GM12878 (cell line): Measurements from ENCODE around the gene CDC42EP3. TPM values are rescaled to one million over a fixed set of nuclear protein-coding genes. Genes with fewer than 3 reads are reported as not detected.

Source experiments
- ATAC-seq: fragments of 200-7000 bp; cut with Tn5 transposase; 3 replicates; pipeline ENCODE4 v1.9.1; 2020; ENCODE audit warnings: mild to moderate bottlenecking, moderate library complexity
- BruUV-seq: library from RNA; stranded (reverse); fragments of 400-500 nt; replicated peaks from 2 replicates; lab custom pipeline; 2021; lab: Mats Ljungman, UMichigan
- CTCF ChIA-PET: fragments of 300-600 bp; sonication (Branson Sonifier 250); formaldehyde crosslinking; extraction: SDS; loops from one replicate; lab custom pipeline; 2021; ENCODE audit warnings: inconsistent platforms; lab: Yijun Ruan, JAX
- POLR2A ChIA-PET: fragments of 350-600 bp; formaldehyde crosslinking; extraction: SDS; loops from one replicate; lab custom pipeline; 2021; ENCODE audit warnings: inconsistent platforms; lab: Charles Lee
- RAD21 ChIA-PET: fragments of 300-600 bp; sonication (Branson Sonifier 250); formaldehyde crosslinking; loops from one replicate; lab custom pipeline; 2023; ENCODE audit warnings: antibody characterized with exemption; ENCODE audit not compliant: unreplicated experiment; lab: Charles Lee
- SMC1A ChIA-PET: fragments of 300-600 bp; sonication (Branson Sonifier 250); formaldehyde crosslinking; loops from one replicate; lab custom pipeline; 2023; ENCODE audit not compliant: unreplicated experiment, uncharacterized antibody; lab: Charles Lee
- DNase-seq: peaks from one replicate; pipeline ENCODE4 v3.0.0-alpha.2; 2011; ENCODE audit warnings: low read depth, low spot score
- FAIRE-seq: peaks from 3 replicates; lab custom pipeline; 2011; peaks lifted over from hg19 to GRCh38; lab: Jason Lieb, UNC
- H2AFZ ChIP-seq: 2 replicates; pipeline ENCODE4 v1.6.0; 2011; ENCODE audit warnings: low read depth, low read length, control low read depth; ENCODE audit not compliant: control insufficient read depth
- H3K27ac ChIP-seq: 2 replicates; pipeline ENCODE4 v1.5.1; 2011; ENCODE audit warnings: control low read depth; ENCODE audit not compliant: control insufficient read depth, insufficient read depth
- H3K27me3 ChIP-seq, 2 experiments: replicated peaks in 1 of 2; 2 replicates each; pipeline versions ENCODE4 v1.6.0 to v1.6.1; 2011; ENCODE audit warnings: low read length in 1 of 2; ENCODE audit not compliant: control insufficient read depth in 2 of 2, insufficient read depth in 2 of 2
- H3K36me3 ChIP-seq, 2 experiments: 2 replicates each; pipeline ENCODE4 v1.5.1; 2011; ENCODE audit warnings: low read length in 1 of 2; ENCODE audit not compliant: control insufficient read depth in 2 of 2, insufficient read depth in 2 of 2
- H3K4me1 ChIP-seq: 2 replicates; pipeline ENCODE4 v1.6.1; 2011; ENCODE audit warnings: mild to moderate bottlenecking, low read length, moderate library complexity, mixed read lengths; ENCODE audit not compliant: control insufficient read depth, insufficient read depth
- H3K4me2 ChIP-seq: 2 replicates; pipeline ENCODE4 v1.6.0; 2011; ENCODE audit warnings: control low read depth; ENCODE audit not compliant: control insufficient read depth, insufficient read depth
- H3K4me3 ChIP-seq: fragments of 200-600 bp; sonication (generic); 2 replicates; pipeline ENCODE4 v1.5.1; 2016
- H3K79me2 ChIP-seq: 2 replicates; pipeline ENCODE4 v1.6.0; 2011; ENCODE audit warnings: low read length; ENCODE audit not compliant: control insufficient read depth, insufficient read depth
- H3K9ac ChIP-seq: 2 replicates; pipeline ENCODE4 v1.8.0; 2011; ENCODE audit warnings: low read length, control low read depth, mixed read lengths; ENCODE audit not compliant: control insufficient read depth, insufficient read depth
- H3K9me3 ChIP-seq: replicated peaks from 3 replicates; pipeline ENCODE4 v1.5.1; 2011; ENCODE audit warnings: mild to moderate bottlenecking, low read length; ENCODE audit not compliant: control insufficient read depth, insufficient read depth
- H4K20me1 ChIP-seq: 2 replicates; pipeline ENCODE4 v1.6.0; 2011; ENCODE audit not compliant: control insufficient read depth, insufficient read depth
- BMI1 ChIP-seq: fragments of 450-650 bp; IDR thresholded peaks from 2 replicates; pipeline ENCODE4 v1.6.1; 2016; ENCODE audit warnings: mild to moderate bottlenecking, moderate library complexity, borderline replicate concordance
- FOS ChIP-seq: IDR thresholded peaks from 3 replicates; pipeline ENCODE4 v1.6.1; 2011; ENCODE audit warnings: borderline replicate concordance; ENCODE audit not compliant: insufficient read length; ENCODE audit errors: extremely low read depth
- GABPA ChIP-seq: IDR thresholded peaks from 2 replicates; pipeline ENCODE4 v1.6.1; 2014; ENCODE audit warnings: antibody characterized with exemption, low read depth, mild to moderate bottlenecking, inconsistent platforms
- KDM1A ChIP-seq: fragments of 200-600 bp; sonication (generic); IDR thresholded peaks from 2 replicates; pipeline ENCODE4 v1.6.1; 2016; ENCODE audit warnings: borderline replicate concordance
- RFX5 ChIP-seq: IDR thresholded peaks from 2 replicates; pipeline ENCODE4 v1.6.1; 2011; ENCODE audit warnings: low read depth, low read length, improper control_type of control experiment
- STAT1 ChIP-seq: fragments of 450-650 bp; conservative IDR thresholded peaks from 2 replicates; pipeline ENCODE4 v1.6.1; 2014; ENCODE audit warnings: antibody characterized with exemption, mild to moderate bottlenecking
- ZNF622 ChIP-seq: fragments of 450-650 bp; IDR thresholded peaks from 2 replicates; pipeline ENCODE4 v1.6.1; 2017; ENCODE audit warnings: mild to moderate bottlenecking, inconsistent platforms
- ZSCAN29 ChIP-seq: fragments of 450-650 bp; IDR thresholded peaks from 2 replicates; pipeline ENCODE4 v1.6.1; 2017; ENCODE audit warnings: mild to moderate bottlenecking, moderate library complexity
- WGBS: methylation state at CpG from one replicate; pipeline ENCODE4 v1.1.6; 2016; ENCODE audit warnings: low lambda C conversion rate; ENCODE audit not compliant: insufficient replicate concordance, insufficient coverage; ENCODE audit errors: missing lambda C conversion rate; 5-methylcytosine and 5-hydroxymethylcytosine counted together
- in situ Hi-C: fragments of 300-500 bp; cut with MboI; formaldehyde crosslinking; loops from 9 replicates; pipeline ENCODE4 v1.14.3; 2018; ENCODE audit warnings: mixed read lengths
- intact Hi-C: fragments of 100-400 bp; cut with micrococcal nuclease; formaldehyde crosslinking; loops from one replicate; pipeline ENCODE4 v1.14.2; 2022; ENCODE audit not compliant: unreplicated experiment
- polyA plus RNA-seq, 11 experiments: library from polyadenylated mRNA; depleted of rRNA in 4 of 11; unstranded in 6 of 11; stranded (reverse) in 5 of 11; fragments of >200 nt; fragmentation: Nextera tagmentation in 4 of 11; fragmentation: Illumina TruSeq in 1 of 11; extraction: Ambion mirVana in 4 of 11; extraction: Trizol in 1 of 11; gene quantifications; 1 replicate in 1 of 11; 2 replicates in 10 of 11; pipeline versions ENCODE4 v1.2.1 to v1.2.3, GENCODE V29; 2011 to 2016; ENCODE audit warnings: inconsistent platforms in 2 of 11, missing spikeins in 2 of 11, low read depth in 1 of 11
- total RNA-seq, 4 experiments: library from RNA; depleted of rRNA in 3 of 4; stranded (reverse); fragments of >200 nt in 3 of 4; fragmentation: Illumina TruSeq in 1 of 4; extraction: Trizol in 1 of 4; gene quantifications; 2 replicates each; pipeline versions ENCODE4 v1.2.1 to v1.2.3, GENCODE V29; 2013 to 2021
- TF ChIP-seq, protein P1 (sequence below): fragments of 450-650 bp; IDR thresholded peaks from 2 replicates; pipeline ENCODE4 v1.6.1; 2017; ENCODE audit warnings: mild to moderate bottlenecking, low read depth, inconsistent platforms; ENCODE audit not compliant: poor library complexity, severe bottlenecking
- TF ChIP-seq, protein P2 (sequence below), 3 experiments: IDR thresholded peaks in 2 of 3; conservative IDR thresholded peaks in 1 of 3; 2 replicates each; pipeline ENCODE4 v1.5.1; 2011; ENCODE audit warnings: low read depth in 3 of 3, low read length in 3 of 3, mild to moderate bottlenecking in 3 of 3, control low read depth in 2 of 3, moderate library complexity in 2 of 3, inconsistent platforms in 1 of 3, mixed read lengths in 1 of 3; ENCODE audit not compliant: control insufficient read depth in 2 of 3, insufficient read depth in 1 of 3; ENCODE audit errors: extremely low read depth in 1 of 3
- TF ChIP-seq, protein P3 (sequence below): fragments of 450-650 bp; formaldehyde crosslinking; IDR thresholded peaks from 2 replicates; pipeline ENCODE4 v1.4.0; 2020; ENCODE audit warnings: mild to moderate bottlenecking, moderate library complexity
- TF ChIP-seq, protein P4 (sequence below): IDR thresholded peaks from 2 replicates; pipeline ENCODE4 v1.6.1; 2012; ENCODE audit warnings: low read depth, low read length, improper control_type of control experiment
- TF ChIP-seq, protein P5 (sequence below): fragments of 450-650 bp; conservative IDR thresholded peaks from 2 replicates; pipeline ENCODE4 v1.6.1; 2017; ENCODE audit warnings: mild to moderate bottlenecking, moderate library complexity

Gene CDC42EP3
- total and polyA plus RNA-seq, 10 of the 15 experiments (the other 5 are each of a cell fraction or from before 2014, with no cell fraction given) = 11.8 to 86.9 (median 52.9) TPM

DNA sequence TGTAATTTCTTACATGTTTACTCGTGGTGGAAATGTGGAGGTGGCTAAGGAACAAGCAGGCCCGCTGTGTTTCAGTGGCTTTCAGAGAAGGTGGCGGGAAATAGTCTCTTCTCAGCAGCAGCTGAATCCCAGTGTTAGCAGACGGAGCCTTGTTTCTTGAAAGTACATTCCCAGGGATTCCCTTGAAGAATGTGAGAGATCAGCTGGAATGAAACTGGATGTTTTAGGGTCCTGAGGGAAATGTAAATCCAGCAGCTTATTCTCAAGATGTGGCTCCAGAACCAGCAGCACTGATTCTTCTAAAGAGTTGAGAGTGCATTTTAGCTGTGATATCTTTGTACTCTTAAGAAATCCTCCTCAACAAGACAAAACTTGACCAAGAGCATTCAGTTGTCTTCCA lies 59.1 kb downstream of the CDC42EP3 start:
- no peak overlapping the region for H3K4me3 ChIP-seq
- H3K9me3 ChIP-seq = no peaks in the 10 kb centered on the region
- FAIRE-seq (no peak), DNase-seq (no peak), ATAC-seq (no peak)
- H3K79me2 ChIP-seq = no peaks in the 10 kb centered on the region
- no peak overlapping the region for H3K9ac ChIP-seq
- peaks cover 17% of the 10 kb centered on the region for H3K4me1 ChIP-seq
- in situ Hi-C loops = no loop called here
- RAD21 ChIA-PET = interaction anchor here (1.0 to 1.5 kb wide), 2 partner anchors 16 to 57 kb away, joined by 3 read pairs; no protein-coding TSS in a partner anchor
- no peak overlapping the region for H2AFZ ChIP-seq
- H3K27me3 ChIP-seq = no peaks in the 10 kb centered on the region
- BruUV-seq = no TSS peak
- SMC1A ChIA-PET = interaction anchor here (0.7 to 1.9 kb wide), 4 partner anchors 11 to 63 kb away, joined by 3 to 5 read pairs (median 3); no protein-coding TSS in a partner anchor
- intact Hi-C loops = no loop called here
- WGBS = 97% methylated on average over 4 of the region's 4 CpGs
- no peaks in the 10 kb centered on the region for H3K36me3 ChIP-seq
- TF ChIP-seq, protein P1, sequence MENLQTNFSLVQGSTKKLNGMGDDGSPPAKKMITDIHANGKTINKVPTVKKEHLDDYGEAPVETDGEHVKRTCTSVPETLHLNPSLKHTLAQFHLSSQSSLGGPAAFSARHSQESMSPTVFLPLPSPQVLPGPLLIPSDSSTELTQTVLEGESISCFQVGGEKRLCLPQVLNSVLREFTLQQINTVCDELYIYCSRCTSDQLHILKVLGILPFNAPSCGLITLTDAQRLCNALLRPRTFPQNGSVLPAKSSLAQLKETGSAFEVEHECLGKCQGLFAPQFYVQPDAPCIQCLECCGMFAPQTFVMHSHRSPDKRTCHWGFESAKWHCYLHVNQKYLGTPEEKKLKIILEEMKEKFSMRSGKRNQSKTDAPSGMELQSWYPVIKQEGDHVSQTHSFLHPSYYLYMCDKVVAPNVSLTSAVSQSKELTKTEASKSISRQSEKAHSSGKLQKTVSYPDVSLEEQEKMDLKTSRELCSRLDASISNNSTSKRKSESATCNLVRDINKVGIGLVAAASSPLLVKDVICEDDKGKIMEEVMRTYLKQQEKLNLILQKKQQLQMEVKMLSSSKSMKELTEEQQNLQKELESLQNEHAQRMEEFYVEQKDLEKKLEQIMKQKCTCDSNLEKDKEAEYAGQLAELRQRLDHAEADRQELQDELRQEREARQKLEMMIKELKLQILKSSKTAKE = no peak
- TF ChIP-seq GABPA (no peak), KDM1A (no peak), ZNF622 (no peak), BMI1 (no peak), STAT1 (no peak), RFX5 (no peak), FOS (no peak), ZSCAN29 (no peak)
- TF ChIP-seq, protein P2, sequence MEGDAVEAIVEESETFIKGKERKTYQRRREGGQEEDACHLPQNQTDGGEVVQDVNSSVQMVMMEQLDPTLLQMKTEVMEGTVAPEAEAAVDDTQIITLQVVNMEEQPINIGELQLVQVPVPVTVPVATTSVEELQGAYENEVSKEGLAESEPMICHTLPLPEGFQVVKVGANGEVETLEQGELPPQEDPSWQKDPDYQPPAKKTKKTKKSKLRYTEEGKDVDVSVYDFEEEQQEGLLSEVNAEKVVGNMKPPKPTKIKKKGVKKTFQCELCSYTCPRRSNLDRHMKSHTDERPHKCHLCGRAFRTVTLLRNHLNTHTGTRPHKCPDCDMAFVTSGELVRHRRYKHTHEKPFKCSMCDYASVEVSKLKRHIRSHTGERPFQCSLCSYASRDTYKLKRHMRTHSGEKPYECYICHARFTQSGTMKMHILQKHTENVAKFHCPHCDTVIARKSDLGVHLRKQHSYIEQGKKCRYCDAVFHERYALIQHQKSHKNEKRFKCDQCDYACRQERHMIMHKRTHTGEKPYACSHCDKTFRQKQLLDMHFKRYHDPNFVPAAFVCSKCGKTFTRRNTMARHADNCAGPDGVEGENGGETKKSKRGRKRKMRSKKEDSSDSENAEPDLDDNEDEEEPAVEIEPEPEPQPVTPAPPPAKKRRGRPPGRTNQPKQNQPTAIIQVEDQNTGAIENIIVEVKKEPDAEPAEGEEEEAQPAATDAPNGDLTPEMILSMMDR (IDR thresholded peaks at IDR 0.05 in 2 of 3, conservative IDR thresholded peaks at IDR 0.05 in 1 of 3; ENCODE audit: control insufficient read depth in 2 of 3, extremely low read depth in 1 of 3, insufficient read depth in 1 of 3, low read depth in 3 of 3, low read length in 3 of 3) = no peak
- TF ChIP-seq, protein P3, sequence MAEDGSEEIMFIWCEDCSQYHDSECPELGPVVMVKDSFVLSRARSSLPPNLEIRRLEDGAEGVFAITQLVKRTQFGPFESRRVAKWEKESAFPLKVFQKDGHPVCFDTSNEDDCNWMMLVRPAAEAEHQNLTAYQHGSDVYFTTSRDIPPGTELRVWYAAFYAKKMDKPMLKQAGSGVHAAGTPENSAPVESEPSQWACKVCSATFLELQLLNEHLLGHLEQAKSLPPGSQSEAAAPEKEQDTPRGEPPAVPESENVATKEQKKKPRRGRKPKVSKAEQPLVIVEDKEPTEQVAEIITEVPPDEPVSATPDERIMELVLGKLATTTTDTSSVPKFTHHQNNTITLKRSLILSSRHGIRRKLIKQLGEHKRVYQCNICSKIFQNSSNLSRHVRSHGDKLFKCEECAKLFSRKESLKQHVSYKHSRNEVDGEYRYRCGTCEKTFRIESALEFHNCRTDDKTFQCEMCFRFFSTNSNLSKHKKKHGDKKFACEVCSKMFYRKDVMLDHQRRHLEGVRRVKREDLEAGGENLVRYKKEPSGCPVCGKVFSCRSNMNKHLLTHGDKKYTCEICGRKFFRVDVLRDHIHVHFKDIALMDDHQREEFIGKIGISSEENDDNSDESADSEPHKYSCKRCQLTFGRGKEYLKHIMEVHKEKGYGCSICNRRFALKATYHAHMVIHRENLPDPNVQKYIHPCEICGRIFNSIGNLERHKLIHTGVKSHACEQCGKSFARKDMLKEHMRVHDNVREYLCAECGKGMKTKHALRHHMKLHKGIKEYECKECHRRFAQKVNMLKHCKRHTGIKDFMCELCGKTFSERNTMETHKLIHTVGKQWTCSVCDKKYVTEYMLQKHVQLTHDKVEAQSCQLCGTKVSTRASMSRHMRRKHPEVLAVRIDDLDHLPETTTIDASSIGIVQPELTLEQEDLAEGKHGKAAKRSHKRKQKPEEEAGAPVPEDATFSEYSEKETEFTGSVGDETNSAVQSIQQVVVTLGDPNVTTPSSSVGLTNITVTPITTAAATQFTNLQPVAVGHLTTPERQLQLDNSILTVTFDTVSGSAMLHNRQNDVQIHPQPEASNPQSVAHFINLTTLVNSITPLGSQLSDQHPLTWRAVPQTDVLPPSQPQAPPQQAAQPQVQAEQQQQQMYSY (CRISPR knock-in tag) = no peak
- TF ChIP-seq, protein P4, sequence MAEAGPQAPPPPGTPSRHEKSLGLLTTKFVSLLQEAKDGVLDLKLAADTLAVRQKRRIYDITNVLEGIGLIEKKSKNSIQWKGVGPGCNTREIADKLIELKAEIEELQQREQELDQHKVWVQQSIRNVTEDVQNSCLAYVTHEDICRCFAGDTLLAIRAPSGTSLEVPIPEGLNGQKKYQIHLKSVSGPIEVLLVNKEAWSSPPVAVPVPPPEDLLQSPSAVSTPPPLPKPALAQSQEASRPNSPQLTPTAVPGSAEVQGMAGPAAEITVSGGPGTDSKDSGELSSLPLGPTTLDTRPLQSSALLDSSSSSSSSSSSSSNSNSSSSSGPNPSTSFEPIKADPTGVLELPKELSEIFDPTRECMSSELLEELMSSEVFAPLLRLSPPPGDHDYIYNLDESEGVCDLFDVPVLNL = no peak
- TF ChIP-seq, protein P5, sequence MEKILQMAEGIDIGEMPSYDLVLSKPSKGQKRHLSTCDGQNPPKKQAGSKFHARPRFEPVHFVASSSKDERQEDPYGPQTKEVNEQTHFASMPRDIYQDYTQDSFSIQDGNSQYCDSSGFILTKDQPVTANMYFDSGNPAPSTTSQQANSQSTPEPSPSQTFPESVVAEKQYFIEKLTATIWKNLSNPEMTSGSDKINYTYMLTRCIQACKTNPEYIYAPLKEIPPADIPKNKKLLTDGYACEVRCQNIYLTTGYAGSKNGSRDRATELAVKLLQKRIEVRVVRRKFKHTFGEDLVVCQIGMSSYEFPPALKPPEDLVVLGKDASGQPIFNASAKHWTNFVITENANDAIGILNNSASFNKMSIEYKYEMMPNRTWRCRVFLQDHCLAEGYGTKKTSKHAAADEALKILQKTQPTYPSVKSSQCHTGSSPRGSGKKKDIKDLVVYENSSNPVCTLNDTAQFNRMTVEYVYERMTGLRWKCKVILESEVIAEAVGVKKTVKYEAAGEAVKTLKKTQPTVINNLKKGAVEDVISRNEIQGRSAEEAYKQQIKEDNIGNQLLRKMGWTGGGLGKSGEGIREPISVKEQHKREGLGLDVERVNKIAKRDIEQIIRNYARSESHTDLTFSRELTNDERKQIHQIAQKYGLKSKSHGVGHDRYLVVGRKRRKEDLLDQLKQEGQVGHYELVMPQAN = no peak
- H4K20me1 ChIP-seq = no peaks in the 10 kb centered on the region
- H3K4me2 ChIP-seq = no peak overlapping the region
- POLR2A ChIA-PET = no interaction called here
- CTCF ChIA-PET = interaction anchor here (2.2 kb wide), 1 partner anchor 10 kb away, joined by 6 read pairs; no protein-coding TSS in a partner anchor
- no peak overlapping the region for H3K27ac ChIP-seq
